Neuron (in vitro differentiated cells): ENCODE measurements around the gene DROSHA.

Experiments
- H2AFZ ChIP-seq: one replicate; pipeline ENCODE4 v1.6.1; 2013; ENCODE audit warnings: low read depth, mild to moderate bottlenecking, inconsistent platforms, low read length, moderate library complexity
- H3K27me3 ChIP-seq: one replicate; pipeline ENCODE4 v1.6.1; 2013; ENCODE audit warnings: low read length; ENCODE audit not compliant: insufficient read depth
- H3K36me3 ChIP-seq: one replicate; pipeline ENCODE4 v1.6.1; 2013; ENCODE audit warnings: low read length; ENCODE audit not compliant: insufficient read depth
- H3K4me1 ChIP-seq: one replicate; pipeline ENCODE4 v1.6.1; 2013; ENCODE audit warnings: low read length; ENCODE audit not compliant: insufficient read depth
- H3K4me3 ChIP-seq: 2 replicates; pipeline ENCODE4 v1.5.1; 2013; ENCODE audit warnings: mild to moderate bottlenecking, low read length, moderate library complexity
- H3K9me3 ChIP-seq: one replicate; pipeline ENCODE4 v1.6.1; 2013; ENCODE audit warnings: low read length

The DROSHA gene

DNA sequence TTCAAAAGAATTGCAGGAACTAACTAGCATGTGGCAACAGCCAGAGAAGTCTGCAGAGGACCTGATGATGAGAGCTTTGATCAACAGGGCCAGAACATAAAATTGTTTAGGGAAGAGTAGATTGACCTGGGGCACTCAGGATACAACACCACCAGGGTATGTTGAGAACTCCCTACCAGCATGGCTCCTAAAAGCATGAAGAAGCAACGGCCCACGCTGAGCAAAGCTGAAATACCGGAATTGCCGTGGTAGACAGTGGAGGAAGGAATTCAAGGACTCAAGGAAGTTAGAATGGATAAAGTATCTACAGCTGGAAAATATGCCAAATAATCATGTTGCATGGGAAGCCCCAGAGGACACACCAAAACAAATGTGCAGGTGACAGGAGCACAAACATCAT is 31.6 kb downstream of the DROSHA start:
- no peaks in the 10 kb centered on the region for H3K27me3 ChIP-seq
- H3K4me3 ChIP-seq: no peak overlapping the region
- H2AFZ ChIP-seq: no peak overlapping the region
- no peaks in the 10 kb centered on the region for H3K9me3 ChIP-seq
- H3K36me3 ChIP-seq: peaks cover 94% of the 10 kb centered on the region
- H3K4me1 ChIP-seq: no peaks in the 10 kb centered on the region

DNA sequence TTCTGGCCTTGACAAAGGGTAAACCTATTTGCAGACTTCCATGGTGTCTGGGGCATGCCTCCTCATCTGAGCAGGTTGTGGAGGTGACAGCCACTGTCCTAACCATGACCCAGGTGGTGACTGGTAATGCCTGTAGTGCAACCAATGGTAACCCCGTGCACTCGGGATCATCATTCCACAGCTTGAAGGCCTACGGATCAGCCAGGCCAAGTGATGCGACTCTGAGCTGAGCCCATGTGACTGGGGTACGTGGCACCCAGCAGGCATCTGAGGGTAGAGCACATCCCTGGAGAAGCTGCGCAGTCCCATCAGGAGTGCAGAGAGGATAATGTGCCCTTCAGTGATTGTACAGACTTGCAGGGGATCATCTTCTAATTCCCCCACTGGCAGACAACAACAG is 35.0 kb downstream of the DROSHA start:
- Histone ChIP-seq H3K9me3 (no peaks in the 10 kb centered on the region), H3K4me3 (no peak overlapping the region), H3K4me1 (no peaks in the 10 kb centered on the region), H3K36me3 (peaks cover 89% of the 10 kb centered on the region), H2AFZ (no peak overlapping the region), H3K27me3 (no peaks in the 10 kb centered on the region)

DNA sequence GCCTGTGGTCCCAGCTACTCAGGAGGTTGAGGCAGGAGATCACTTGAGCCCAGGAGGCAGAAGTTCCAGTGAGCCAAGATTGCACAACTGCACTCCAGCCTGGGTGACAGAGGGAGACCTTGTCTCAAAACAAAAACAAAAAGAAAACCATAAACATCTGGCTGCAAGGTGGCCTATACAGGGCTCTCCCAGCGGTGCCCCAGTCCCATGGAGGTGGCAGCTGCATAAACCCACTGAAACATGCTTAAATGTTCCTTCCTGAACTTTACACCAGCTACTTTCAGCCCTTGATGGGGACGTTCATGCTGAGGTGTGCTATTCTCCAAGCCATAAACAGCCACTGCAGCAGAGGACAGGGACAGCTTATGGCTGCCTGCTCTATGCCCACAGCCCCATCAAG is 35.6 kb downstream of the DROSHA start:
- Histone ChIP-seq H3K27me3 (no peaks in the 10 kb centered on the region), H3K4me1 (no peaks in the 10 kb centered on the region), H3K36me3 (peaks cover 89% of the 10 kb centered on the region), H2AFZ (no peak overlapping the region), H3K9me3 (no peaks in the 10 kb centered on the region), H3K4me3 (no peak overlapping the region)

- Histone ChIP-seq H3K4me3 (no peak overlapping the region), H2AFZ (no peak overlapping the region), H3K36me3 (peaks cover 87% of the 10 kb centered on the region), H3K9me3 (no peaks in the 10 kb centered on the region), H3K4me1 (no peaks in the 10 kb centered on the region), H3K27me3 (no peaks in the 10 kb centered on the region)
These were observed 36.6 kb downstream of the DROSHA start for GRCh38 chr5:31495336-31495735.

DNA sequence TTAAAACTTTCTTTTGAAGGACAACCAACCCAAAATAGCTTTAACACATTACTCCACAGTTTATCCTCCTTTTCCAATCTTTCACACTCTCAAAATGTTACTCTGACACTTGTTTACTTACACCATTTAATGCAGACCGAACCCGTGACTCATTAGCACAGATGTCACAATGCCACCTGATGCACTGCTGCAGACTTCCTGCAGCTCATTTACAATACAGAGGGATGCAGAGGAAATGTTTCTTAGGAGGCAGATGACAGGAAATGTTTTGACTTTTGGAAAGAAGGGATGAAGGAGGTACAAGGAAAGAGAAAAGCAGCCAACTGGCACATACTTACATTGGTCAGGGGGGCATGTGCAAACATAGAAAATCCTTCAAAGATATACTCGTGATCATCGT is 39.0 kb downstream of the DROSHA start:
- peaks cover 79% of the 10 kb centered on the region for H3K36me3 ChIP-seq
- no peak overlapping the region for H2AFZ ChIP-seq
- H3K9me3 ChIP-seq: no peaks in the 10 kb centered on the region
- H3K4me3 ChIP-seq: no peak overlapping the region
- no peaks in the 10 kb centered on the region for H3K27me3 ChIP-seq
- no peaks in the 10 kb centered on the region for H3K4me1 ChIP-seq

DNA sequence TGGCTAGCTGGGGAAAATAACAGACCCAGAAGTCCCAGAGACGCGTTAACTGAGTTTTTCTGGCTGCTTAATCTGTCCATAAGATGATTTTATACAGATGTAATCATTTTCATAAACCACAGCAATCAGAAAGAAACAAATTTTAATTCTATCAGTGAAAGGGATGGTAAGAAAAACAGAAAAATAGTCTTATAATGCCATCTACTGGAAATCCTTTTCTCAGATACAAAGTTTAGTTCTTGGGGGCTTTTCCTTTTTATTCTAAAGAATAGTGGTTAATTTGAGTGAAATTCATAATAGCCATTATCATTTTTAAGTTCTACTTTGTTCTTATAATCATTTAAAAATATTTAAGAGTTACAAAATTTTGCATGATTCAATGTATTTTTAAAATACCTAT is 44.4 kb downstream of the DROSHA start:
- H3K9me3 ChIP-seq: no peaks in the 10 kb centered on the region
- H3K4me1 ChIP-seq: no peaks in the 10 kb centered on the region
- no peak overlapping the region for H3K4me3 ChIP-seq
- peaks cover 70% of the 10 kb centered on the region for H3K36me3 ChIP-seq
- no peak overlapping the region for H2AFZ ChIP-seq
- H3K27me3 ChIP-seq: no peaks in the 10 kb centered on the region

- Histone ChIP-seq H3K4me3 (no peak overlapping the region), H3K27me3 (no peaks in the 10 kb centered on the region), H3K36me3 (peaks cover 70% of the 10 kb centered on the region), H2AFZ (no peak overlapping the region), H3K4me1 (no peaks in the 10 kb centered on the region), H3K9me3 (no peaks in the 10 kb centered on the region)
These were observed 45.5 kb downstream of the DROSHA start for GRCh38 chr5:31486441-31486840.

DNA sequence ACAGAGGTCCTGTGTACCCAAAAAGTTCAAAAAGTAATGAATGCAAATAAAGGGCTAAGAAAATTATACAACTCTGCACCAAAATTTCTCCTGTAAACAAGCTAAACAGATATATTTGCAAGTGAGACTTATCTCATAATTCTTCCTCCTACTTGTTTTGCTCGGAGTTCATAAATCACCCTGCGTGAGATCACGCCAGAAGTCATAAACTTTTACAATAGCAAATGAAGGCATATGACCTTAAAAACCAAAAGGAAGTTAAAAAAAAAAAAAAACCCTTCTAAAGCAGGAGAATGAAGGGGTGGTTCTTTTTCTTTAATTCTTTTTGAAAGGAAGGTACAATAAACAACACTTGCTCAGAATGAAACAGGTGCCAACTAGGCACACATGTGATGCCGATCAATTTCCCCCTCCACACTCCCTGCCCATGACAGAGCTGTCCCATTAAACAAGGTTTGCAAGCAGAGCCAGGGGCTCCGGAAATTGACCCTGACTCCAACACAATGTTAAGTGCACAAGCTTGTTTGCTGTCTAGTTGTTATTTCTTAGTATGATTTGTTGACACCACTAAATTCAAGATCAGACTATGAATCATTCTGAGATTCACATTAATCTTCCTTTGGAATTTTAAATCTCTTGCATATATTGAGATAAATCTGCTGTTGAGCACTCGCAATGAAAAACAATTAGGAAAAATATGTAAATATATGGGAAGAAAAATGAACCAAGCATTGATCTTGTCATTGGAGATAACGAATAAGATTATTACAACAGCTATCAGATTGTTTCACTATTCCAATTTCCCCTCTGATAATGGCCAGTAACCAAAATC is 46.3 kb downstream of the DROSHA start:
- H3K4me1 ChIP-seq: no peaks in the 10 kb centered on the region
- H2AFZ ChIP-seq: no peak overlapping the region
- H3K27me3 ChIP-seq: no peaks in the 10 kb centered on the region
- H3K4me3 ChIP-seq: no peak overlapping the region
- no peaks in the 10 kb centered on the region for H3K9me3 ChIP-seq
- peaks cover 67% of the 10 kb centered on the region for H3K36me3 ChIP-seq

DNA sequence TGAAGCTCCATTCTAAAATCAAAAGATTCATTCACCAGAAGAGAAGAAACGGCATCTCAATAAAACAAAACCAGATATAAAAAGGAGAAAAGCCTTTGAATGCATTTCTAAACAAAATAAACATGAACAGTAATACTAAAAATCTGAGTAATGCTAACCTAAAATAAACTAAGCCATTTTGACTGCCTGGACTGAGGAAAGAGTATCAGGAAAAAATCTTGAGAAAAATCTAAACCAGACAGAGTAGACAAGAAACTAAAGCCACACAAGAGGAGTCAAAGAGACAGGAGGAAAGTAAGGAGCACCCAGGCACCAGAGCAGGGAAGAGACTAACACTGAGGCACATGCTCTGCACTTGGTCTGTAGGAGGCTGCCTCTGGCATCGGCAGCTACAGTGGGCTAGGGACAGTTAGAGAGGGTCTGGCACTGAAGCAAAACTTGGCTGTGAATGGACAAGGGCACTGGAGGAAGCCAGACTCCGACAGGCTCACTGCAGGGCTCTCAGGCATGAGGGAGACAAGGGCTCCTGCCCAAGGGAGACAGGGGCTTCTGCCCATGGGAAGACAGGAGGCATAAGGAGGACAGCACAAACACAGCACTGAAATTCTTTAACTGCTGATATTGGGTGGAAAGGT is 50.2 kb downstream of the DROSHA start:
- Histone ChIP-seq H3K4me1 (no peaks in the 10 kb centered on the region), H3K9me3 (no peaks in the 10 kb centered on the region), H2AFZ (no peak overlapping the region), H3K36me3 (peaks cover 58% of the 10 kb centered on the region), H3K4me3 (no peak overlapping the region), H3K27me3 (no peaks in the 10 kb centered on the region)

GRCh38 chr5:31479706-31480105 is 52.2 kb downstream of the DROSHA start:
- H2AFZ ChIP-seq: no peak overlapping the region
- H3K4me1 ChIP-seq: no peaks in the 10 kb centered on the region
- H3K36me3 ChIP-seq: peaks cover 50% of the 10 kb centered on the region
- H3K27me3 ChIP-seq: no peaks in the 10 kb centered on the region
- no peaks in the 10 kb centered on the region for H3K9me3 ChIP-seq
- H3K4me3 ChIP-seq: no peak overlapping the region

DNA sequence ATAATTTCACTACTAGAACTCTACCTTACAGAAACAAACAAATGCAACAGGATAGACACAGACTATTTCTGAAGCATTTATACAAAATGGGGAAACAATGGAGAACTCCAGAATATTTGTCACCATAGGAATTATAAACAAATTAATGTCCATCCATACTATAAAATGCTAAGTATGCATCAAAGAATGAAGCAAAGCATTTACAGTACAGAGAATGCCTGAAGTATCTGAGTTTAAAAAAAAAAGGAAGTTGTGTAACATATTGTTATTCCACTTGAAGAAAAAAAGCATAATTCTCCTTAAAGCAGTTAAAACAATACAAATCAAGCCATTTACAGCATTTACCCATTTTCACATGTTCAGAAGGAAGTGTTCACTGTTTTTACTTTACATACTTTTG is 53.0 kb downstream of the DROSHA start:
- Histone ChIP-seq H3K9me3 (no peaks in the 10 kb centered on the region), H2AFZ (no peak overlapping the region), H3K27me3 (no peaks in the 10 kb centered on the region), H3K36me3 (peaks cover 45% of the 10 kb centered on the region), H3K4me1 (no peaks in the 10 kb centered on the region), H3K4me3 (no peak overlapping the region)

DNA sequence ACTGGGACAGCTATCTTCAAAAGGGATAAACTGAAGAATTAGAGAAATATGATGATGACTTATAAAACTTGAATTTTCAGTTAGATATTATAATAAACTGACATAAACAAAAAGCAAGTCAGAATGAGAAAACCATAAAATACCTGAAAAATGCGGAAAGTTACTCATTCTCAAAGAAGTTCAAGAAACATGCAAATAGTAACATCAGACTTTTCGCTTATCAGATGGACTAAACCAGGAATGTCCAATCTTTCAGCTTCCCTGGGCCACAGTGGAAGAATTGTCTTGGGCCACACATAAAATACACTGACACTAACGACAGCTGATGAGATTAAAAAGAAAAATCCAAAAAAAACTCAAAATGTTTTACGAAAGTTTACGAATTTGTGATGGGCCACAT is 53.9 kb downstream of the DROSHA start:
- peaks cover 46% of the 10 kb centered on the region for H3K36me3 ChIP-seq
- no peaks in the 10 kb centered on the region for H3K4me1 ChIP-seq
- H3K4me3 ChIP-seq: no peak overlapping the region
- no peak overlapping the region for H2AFZ ChIP-seq
- H3K9me3 ChIP-seq: no peaks in the 10 kb centered on the region
- H3K27me3 ChIP-seq: no peaks in the 10 kb centered on the region

- no peak overlapping the region for H3K4me3 ChIP-seq
- peaks cover 46% of the 10 kb centered on the region for H3K36me3 ChIP-seq
- no peaks in the 10 kb centered on the region for H3K4me1 ChIP-seq
- no peak overlapping the region for H2AFZ ChIP-seq
- H3K9me3 ChIP-seq: no peaks in the 10 kb centered on the region
- H3K27me3 ChIP-seq: no peaks in the 10 kb centered on the region
These were observed 54.4 kb downstream of the DROSHA start for GRCh38 chr5:31477516-31477915.
